H1 (cell line): ENCODE data around the gene TAT. TPM values are rescaled to one million over a fixed set of nuclear protein-coding genes. Genes with fewer than 3 reads are reported as not detected.

Source experiments
- SAP30 ChIP-seq: fragments of 300-600 bp; sonication (generic); IDR thresholded peaks from 2 replicates; pipeline ENCODE4 v1.7.1; 2012; ENCODE audit warnings: low read length, moderate library complexity, mild to moderate bottlenecking, inconsistent platforms; ENCODE audit not compliant: insufficient read depth, insufficient replicate concordance
- polyA plus RNA-seq, 7 experiments: library from polyadenylated mRNA; depleted of rRNA in 3 of 7; stranded (reverse) in 5 of 7; unstranded in 2 of 7; fragments of >200 nt in 5 of 7; fragments of 200-250 nt in 2 of 7; gene quantifications; 1 replicate in 5 of 7; 2 replicates in 1 of 7; 4 replicates in 1 of 7; pipeline versions ENCODE4 v1.2.1 to v1.2.3, GENCODE V29; 2011 to 2013; ENCODE audit warnings: missing spikeins in 2 of 7, mixed read lengths in 2 of 7
- total RNA-seq: library from RNA; stranded (reverse); fragmentation: NEBNext Ultra II Directional; extraction: Animal tissue kit (Norgen Biotek cat#: 25700); gene quantifications from 2 replicates; pipeline ENCODE4 v1.2.1, GENCODE V29; 2021

The TAT gene
- total and polyA plus RNA-seq, 2 of the 8 experiments (the other 6 are each of a cell fraction or from before 2014, with no cell fraction given), result 0.03 TPM; not detected in 1

- TF ChIP-seq SAP30, result no peak
Measured at GRCh38 chr16:71557299-71557698, 19.6 kb downstream of the TAT start (continued).
